Retinal pigment epithelial cell (primary cell): Measurements from ENCODE around the gene ATP8A2.

Source experiments
- DNase-seq: peaks from one replicate; pipeline ENCODE4 v3.0.0-alpha.2; 2010; ENCODE audit warnings: low read depth
- H3K4me3 ChIP-seq: 2 replicates; pipeline ENCODE4 v1.5.1; 2011; ENCODE audit warnings: mild to moderate bottlenecking, low read length, control low read depth, moderate library complexity
- TF ChIP-seq, protein P1 (sequence below): conservative IDR thresholded peaks from 2 replicates; pipeline ENCODE4 v1.5.1; 2011; ENCODE audit warnings: low read depth, low read length, control low read depth, inconsistent platforms

ATP8A2 gene

DNA sequence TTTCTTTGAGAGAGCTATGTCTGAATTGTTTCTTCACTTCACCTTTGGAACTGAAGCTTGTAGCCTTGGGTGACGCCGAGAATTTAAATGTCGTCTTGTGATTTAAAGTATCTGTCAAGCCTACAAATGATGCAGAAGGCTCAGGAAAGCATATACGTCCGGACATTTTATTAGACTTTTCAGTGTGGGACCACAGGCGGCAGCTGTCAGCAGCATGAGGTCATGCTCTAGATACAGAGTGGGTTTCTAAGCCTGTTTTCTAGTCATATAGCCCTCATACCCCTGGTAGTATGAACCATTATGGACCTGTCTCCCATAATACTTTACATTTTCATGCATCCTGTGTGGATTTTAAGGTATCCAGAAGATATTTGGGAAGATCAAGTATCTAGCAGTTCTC, 212.3 kb downstream of the ATP8A2 start:
- DNase-seq, result no peak
- no peak overlapping the region for H3K4me3 ChIP-seq
- TF ChIP-seq, protein P1, sequence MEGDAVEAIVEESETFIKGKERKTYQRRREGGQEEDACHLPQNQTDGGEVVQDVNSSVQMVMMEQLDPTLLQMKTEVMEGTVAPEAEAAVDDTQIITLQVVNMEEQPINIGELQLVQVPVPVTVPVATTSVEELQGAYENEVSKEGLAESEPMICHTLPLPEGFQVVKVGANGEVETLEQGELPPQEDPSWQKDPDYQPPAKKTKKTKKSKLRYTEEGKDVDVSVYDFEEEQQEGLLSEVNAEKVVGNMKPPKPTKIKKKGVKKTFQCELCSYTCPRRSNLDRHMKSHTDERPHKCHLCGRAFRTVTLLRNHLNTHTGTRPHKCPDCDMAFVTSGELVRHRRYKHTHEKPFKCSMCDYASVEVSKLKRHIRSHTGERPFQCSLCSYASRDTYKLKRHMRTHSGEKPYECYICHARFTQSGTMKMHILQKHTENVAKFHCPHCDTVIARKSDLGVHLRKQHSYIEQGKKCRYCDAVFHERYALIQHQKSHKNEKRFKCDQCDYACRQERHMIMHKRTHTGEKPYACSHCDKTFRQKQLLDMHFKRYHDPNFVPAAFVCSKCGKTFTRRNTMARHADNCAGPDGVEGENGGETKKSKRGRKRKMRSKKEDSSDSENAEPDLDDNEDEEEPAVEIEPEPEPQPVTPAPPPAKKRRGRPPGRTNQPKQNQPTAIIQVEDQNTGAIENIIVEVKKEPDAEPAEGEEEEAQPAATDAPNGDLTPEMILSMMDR, result no peak

DNA sequence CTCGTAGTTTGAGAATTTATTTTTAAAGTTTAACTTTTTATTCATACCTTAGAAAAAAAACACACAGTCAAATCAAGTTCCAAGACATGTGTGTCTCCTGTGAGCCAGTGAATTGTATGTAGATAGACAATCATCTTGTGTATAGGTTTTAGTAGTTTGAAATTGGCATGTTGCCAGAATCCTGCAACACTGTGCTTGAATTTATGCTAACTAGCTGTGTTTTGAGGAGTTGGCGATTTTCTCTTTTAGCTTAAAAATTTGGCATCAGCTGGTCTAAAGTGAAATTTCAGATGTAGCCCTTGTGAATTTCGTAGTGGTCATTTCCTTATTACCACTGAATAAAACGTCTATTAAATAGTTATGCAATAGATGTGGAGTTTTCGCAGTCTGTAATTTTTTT, 213.2 kb downstream of the ATP8A2 start:
- no peak overlapping the region for H3K4me3 ChIP-seq
- DNase-seq, result no peak
- TF ChIP-seq, protein P1, result no peak

DNA sequence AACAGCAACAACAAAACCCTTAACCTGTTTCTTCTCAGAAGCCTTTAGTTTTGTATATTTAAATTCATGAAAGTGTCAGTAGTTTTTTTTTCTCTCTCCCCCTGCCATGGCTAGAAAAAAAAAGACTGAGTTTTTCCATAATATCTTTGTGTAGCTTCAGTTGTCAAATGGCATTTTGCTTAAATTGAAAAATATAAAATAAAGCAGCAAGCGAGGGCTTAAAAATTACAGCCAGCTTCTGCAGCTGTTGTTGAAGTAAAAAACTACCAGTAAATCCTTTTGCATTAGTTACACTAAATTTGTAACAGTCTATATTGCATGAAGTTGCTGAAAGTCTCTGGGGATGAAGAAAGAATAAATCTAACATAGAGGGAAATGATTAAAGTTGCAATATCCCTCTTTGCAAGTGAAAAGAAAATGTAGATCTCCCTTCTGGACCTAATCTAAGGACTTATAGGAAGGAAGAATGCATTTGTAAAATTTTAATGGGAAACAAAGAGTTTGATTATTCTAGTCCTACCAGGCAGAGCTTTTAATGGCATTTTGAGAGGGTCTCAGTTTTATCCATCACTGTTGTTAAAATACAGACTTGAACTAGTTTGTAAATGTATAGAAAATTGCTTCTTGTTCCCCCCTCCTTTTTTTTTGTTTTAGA, 215.7 kb downstream of the ATP8A2 start:
- H3K4me3 ChIP-seq, result no peak overlapping the region
- TF ChIP-seq, protein P1, result no peak
- DNase-seq, result no peak

DNA sequence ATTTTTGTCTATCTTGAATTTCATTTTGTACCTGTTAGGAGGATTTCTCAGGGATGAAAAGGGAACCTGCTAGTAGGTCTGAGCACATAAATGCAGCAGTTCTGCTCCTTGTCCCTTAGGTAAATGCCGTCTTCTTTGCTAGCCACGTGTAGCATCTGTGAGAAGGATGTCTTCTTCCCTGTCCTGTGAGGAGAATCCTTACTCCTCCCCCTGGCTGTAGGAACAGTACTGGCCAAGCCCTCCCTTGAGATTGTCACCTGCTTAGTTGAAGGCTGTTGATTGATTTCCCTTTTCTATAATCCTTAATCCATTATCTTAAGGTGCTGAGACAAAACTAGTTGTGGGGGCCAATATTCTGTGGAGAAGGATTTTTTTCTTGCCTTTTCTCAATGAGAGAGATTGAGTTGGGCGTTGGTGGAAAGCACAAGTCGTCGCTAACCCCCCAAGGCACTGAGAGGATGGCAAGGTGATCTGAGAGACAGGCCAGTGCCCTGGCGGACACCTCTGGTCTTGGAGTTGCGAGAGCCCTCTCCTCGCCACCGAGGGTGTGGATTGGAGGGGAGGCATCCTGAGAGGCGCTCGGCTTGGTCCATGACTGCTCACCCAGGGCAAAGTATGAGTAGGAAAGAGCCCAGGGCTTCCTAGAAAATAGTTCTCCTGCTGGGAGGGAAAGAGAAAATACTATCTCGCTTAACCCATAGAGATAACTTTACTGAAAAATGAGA, 216.7 kb downstream of the ATP8A2 start:
- TF ChIP-seq, protein P1, result no peak
- DNase-seq, result no peak

DNA sequence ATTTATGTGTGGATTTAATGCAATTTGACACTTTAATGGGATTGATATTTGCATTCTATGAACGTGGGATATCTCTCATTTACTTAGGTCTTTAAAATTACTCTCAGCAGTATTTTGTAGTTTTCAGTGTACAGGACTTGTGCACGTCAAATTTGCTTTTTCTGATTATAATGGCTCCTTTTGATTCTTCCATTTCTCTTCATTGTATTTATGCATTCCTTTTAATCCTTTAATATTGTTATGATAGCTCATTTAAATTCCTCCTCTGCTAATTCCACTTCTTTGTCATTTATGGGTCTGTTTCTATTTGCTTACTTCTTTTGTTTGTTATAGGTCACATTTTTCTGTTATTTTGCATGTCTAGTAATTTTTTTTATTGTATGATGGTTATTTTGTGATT, 226.6 kb downstream of the ATP8A2 start:
- DNase-seq, result no peak
- TF ChIP-seq, protein P1, result no peak
- H3K4me3 ChIP-seq, result no peak overlapping the region

More for the DNA sequence above, 216.7 kb downstream of the ATP8A2 start:
- no peak overlapping the region for H3K4me3 ChIP-seq

DNA sequence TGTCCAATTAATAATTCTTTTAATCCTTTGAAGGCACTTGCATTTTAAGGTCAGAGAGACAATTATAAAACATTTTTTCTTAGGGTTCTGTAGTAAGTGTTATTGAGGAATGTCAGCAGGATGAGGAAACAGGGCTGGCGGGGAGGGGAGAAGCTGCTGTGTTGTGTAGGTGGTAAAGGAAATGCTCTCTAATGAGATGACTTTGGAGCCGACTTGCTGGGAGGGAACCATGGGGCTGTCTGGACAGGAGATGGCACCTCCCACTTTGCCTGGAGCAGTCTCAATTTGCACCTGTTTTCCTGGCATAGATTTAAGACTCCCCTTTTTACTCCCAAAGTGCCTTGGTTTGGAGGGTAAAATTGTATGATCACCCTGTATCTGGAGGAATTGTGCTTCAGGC, 230.4 kb downstream of the ATP8A2 start:
- no peak for DNase-seq
- no peak overlapping the region for H3K4me3 ChIP-seq
- TF ChIP-seq, protein P1, result no peak

DNA sequence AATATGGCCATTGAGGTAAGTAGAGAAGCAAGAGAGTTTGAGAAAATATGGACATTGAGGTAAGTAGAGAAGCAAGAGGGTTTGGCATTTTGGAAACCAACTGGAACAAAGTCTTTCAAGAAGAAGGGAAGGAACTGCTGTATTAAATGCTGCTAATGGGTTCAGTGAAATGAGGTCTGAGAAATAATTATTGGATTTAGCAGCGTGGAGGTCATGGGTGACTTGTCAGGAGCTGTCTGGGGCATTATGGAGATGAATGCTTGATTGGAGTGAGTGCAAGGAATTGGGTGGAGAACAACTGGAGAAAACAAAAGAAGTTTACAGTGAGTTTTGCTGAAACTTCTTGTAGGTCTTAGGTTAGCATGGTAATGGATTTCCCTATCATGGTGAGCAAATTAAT, 232.3 kb downstream of the ATP8A2 start:
- DNase-seq, result no peak
- TF ChIP-seq, protein P1, result no peak

More for the DNA sequence above, 232.3 kb downstream of the ATP8A2 start:
- no peak overlapping the region for H3K4me3 ChIP-seq
